Immature natural killer cell (primary cell): ENCODE data around the gene PRR12. TPM values are rescaled to one million over a fixed set of nuclear protein-coding genes. Genes with fewer than 3 reads are reported as not detected.
A peak's percentile ranks its signal among the peaks of the same experiment; 100 is the strongest.
"Not testable (repeated sequence)": the region's sequence is repeated elsewhere in the genome, so short reads cannot be mapped to it uniquely, and the experiment has no call there.

Source experiments
- DNase-seq, 3 donors: peaks; one replicate each; pipeline ENCODE4 v3.0.0; 2022; ENCODE audit warnings: mixed read lengths in 1 of 3
- H3K27ac Mint-ChIP-seq, 6 donors: one replicate each; pipeline ENCODE4 v1.8.0; 2020; ENCODE audit warnings: mixed read lengths in 6 of 6, mild to moderate bottlenecking in 5 of 6, inconsistent platforms in 4 of 6, moderate library complexity in 3 of 6
- H3K27me3 Mint-ChIP-seq, 3 donors: one replicate each; pipeline ENCODE4 v1.8.0; 2020 to 2021; ENCODE audit warnings: low read depth in 3 of 3, mild to moderate bottlenecking in 3 of 3, mixed read lengths in 3 of 3, moderate library complexity in 3 of 3, inconsistent platforms in 1 of 3
- H3K36me3 Mint-ChIP-seq, 3 donors: one replicate each; pipeline ENCODE4 v1.8.0; 2020; ENCODE audit warnings: mixed read lengths in 3 of 3, inconsistent platforms in 2 of 3, mild to moderate bottlenecking in 2 of 3
- H3K4me1 Mint-ChIP-seq, 2 donors: one replicate each; pipeline ENCODE4 v1.8.0; 2020; ENCODE audit warnings: inconsistent platforms in 2 of 2, mild to moderate bottlenecking in 2 of 2, mixed read lengths in 2 of 2, moderate library complexity in 1 of 2
- H3K4me3 Mint-ChIP-seq, 5 donors: one replicate each; pipeline ENCODE4 v1.8.0; 2020; ENCODE audit warnings: mild to moderate bottlenecking in 5 of 5, mixed read lengths in 5 of 5, inconsistent platforms in 3 of 5, moderate library complexity in 3 of 5
- H3K9me3 Mint-ChIP-seq, 6 donors: one replicate each; pipeline ENCODE4 v1.8.0; 2020; ENCODE audit warnings: mild to moderate bottlenecking in 6 of 6, mixed read lengths in 6 of 6, inconsistent platforms in 4 of 6, moderate library complexity in 3 of 6
- polyA plus RNA-seq, 3 donors: library from polyadenylated mRNA; unstranded; fragments of 300-500 nt; fragmentation: Illumina TruSeq; gene quantifications; one replicate each; pipeline ENCODE4 v1.2.3, GENCODE V29; 2021

Gene PRR12
- polyA plus RNA-seq, 3 donors from 2014 or later, result 0.21 to 4.0 (median 2.0) TPM

DNA sequence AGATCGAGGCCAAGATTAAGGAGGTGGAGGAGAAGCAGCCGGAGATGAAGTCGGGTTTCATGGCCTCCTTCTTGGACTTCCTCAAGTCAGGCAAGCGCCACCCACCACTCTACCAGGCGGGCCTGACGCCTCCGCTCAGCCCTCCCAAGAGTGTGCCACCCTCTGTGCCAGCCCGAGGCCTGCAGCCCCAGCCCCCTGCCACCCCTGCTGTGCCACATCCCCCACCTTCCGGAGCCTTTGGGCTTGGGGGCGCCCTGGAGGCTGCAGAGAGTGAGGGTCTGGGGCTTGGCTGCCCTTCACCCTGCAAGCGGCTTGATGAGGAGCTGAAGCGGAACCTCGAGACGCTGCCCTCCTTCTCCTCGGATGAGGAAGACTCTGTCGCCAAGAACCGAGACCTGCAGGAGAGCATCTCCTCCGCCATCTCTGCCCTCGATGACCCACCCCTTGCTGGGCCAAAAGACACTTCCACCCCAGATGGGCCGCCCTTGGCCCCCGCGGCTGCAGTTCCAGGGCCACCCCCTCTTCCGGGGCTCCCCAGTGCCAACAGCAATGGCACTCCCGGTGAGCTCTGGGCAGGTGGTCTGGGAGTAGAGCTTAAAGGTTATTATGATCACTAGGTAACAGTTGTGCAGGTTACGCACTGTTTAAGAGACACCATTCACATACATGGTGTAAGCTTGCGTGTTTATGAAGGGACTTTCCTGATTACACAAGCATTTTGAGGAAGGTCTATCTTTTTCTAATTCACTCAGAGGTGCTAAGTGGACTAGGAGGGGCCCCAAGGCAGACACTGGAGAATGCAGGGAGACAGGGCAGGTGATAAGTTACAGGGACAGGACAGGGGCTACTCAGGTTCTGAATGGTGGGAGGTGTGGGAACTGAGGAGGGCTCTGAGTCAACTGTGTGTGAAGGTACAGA is 8.7 kb downstream of the PRR12 start:
- Mint-ChIP-seq H3K36me3 (peaks cover 0 to 15% (median 6%) of the 10 kb centered on the region in 3 donors), H3K27ac (no peak overlapping the region), H3K9me3 (no peaks in the 10 kb centered on the region), H3K27me3 (peaks cover 0 to 4% (median 1%) of the 10 kb centered on the region in 3 donors), H3K4me3 (no peak overlapping the region), H3K4me1 (peaks cover 5 to 13% of the 10 kb centered on the region in 2 donors)
- DNase-seq, result no peak

GRCh38 chr19:49601482-49602038 is 10.6 kb downstream of the PRR12 start:
- Mint-ChIP-seq H3K4me3 (no peak overlapping the region), H3K27ac (no peak overlapping the region), H3K9me3 (no peaks in the 10 kb centered on the region), H3K27me3 (peaks cover 0 to 4% (median 1%) of the 10 kb centered on the region in 3 donors), H3K36me3 (peaks cover 0 to 15% (median 6%) of the 10 kb centered on the region in 3 donors), H3K4me1 (peaks cover 5 to 13% of the 10 kb centered on the region in 2 donors)
- no peak for DNase-seq

DNA sequence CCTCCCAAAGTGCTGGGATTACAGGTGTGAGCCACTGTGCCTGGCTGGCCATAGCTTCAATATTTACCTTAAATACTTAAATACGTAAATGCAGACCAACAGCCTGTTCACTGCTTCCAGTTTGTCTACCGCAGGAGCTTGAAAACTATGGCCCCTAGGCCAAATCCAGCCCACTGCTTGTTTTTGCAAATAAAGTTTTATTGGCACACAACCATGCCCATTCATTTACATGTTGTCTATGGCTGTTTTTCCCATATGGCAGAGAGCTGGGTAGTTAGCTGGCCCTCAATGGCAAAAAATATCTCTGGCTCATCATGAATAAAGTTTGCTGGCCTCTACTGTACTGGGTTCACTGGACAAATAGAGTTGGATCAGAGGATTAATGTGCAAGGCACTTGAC is 11.8 kb downstream of the PRR12 start:
- peaks cover 0 to 15% (median 6%) of the 10 kb centered on the region in 3 donors for H3K36me3 Mint-ChIP-seq
- H3K9me3 Mint-ChIP-seq, result no peaks in the 10 kb centered on the region
- peaks cover 0 to 4% (median 1%) of the 10 kb centered on the region in 3 donors for H3K27me3 Mint-ChIP-seq
- H3K4me3 Mint-ChIP-seq, result no peak overlapping the region
- H3K4me1 Mint-ChIP-seq, result peaks cover 5 to 13% of the 10 kb centered on the region in 2 donors
- no peak for DNase-seq
- H3K27ac Mint-ChIP-seq, result peak overlapping the region in 2 of 6 donors; percentile 55 to 70

- Mint-ChIP-seq H3K27me3 (peaks cover 0 to 4% (median 1%) of the 10 kb centered on the region in 3 donors), H3K9me3 (no peaks in the 10 kb centered on the region), H3K4me1 (peaks cover 5 to 11% of the 10 kb centered on the region in 2 donors), H3K27ac (peak overlapping the region in 1 of 6 donors; percentile 43), H3K4me3 (no peak overlapping the region), H3K36me3 (peaks cover 0 to 6% (median 0%) of the 10 kb centered on the region in 3 donors)
- DNase-seq, result no peak
These were observed 14.6 kb downstream of the PRR12 start for GRCh38 chr19:49605605-49606004.

DNA sequence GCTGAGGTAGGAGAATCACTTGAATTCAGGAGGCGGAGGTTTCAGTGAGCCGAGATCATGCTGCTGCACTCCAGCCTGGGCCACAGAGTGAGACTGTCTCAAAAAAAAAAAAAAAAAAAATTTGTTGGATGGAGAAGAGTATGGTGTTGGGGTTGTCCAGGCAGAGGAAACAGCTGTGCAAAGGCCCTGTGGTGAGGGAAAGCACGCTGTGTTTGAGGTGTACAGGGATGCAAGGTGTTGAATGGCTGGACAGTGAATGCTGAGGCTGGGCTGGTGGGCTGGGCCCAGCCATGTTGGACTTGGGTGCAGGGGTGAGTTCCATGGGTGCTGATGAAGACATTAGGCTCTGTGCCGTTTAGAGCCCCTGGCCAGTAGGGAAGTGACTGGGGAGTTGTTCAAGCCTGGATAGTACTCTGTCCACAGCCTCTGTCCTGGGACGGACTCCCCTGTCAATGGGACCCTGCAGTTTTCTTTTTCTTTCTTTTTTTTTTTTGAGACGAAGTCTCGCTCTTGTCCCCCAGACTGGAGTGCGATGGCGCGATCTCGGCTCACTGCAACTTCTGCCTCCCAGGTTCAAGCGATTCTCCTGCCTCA is 18.6 kb downstream of the PRR12 start:
- H3K4me1 Mint-ChIP-seq, result peaks cover 16 to 21% of the 10 kb centered on the region in 2 donors
- H3K27me3 Mint-ChIP-seq, result no peaks in the 10 kb centered on the region
- no peak for DNase-seq
- no peaks in the 10 kb centered on the region for H3K9me3 Mint-ChIP-seq
- H3K36me3 Mint-ChIP-seq, result peaks cover 0 to 3% (median 0%) of the 10 kb centered on the region in 3 donors
- no peak overlapping the region for H3K27ac Mint-ChIP-seq
- no peak overlapping the region for H3K4me3 Mint-ChIP-seq

- DNase-seq, result no peak
- Mint-ChIP-seq H3K4me3 (peak overlapping the region in 4 of 5 donors; percentile 39 to 83 (median 66)), H3K4me1 (peaks cover 16 to 28% of the 10 kb centered on the region in 2 donors), H3K36me3 (peaks cover 0 to 26% (median 16%) of the 10 kb centered on the region in 3 donors), H3K9me3 (no peaks in the 10 kb centered on the region), H3K27me3 (peaks cover 0 to 3% (median 2%) of the 10 kb centered on the region in 3 donors), H3K27ac (peak overlapping the region; percentile 83 to 97 (median 94))
These were observed 22.4 kb downstream of the PRR12 start for GRCh38 chr19:49613374-49613773.

DNA sequence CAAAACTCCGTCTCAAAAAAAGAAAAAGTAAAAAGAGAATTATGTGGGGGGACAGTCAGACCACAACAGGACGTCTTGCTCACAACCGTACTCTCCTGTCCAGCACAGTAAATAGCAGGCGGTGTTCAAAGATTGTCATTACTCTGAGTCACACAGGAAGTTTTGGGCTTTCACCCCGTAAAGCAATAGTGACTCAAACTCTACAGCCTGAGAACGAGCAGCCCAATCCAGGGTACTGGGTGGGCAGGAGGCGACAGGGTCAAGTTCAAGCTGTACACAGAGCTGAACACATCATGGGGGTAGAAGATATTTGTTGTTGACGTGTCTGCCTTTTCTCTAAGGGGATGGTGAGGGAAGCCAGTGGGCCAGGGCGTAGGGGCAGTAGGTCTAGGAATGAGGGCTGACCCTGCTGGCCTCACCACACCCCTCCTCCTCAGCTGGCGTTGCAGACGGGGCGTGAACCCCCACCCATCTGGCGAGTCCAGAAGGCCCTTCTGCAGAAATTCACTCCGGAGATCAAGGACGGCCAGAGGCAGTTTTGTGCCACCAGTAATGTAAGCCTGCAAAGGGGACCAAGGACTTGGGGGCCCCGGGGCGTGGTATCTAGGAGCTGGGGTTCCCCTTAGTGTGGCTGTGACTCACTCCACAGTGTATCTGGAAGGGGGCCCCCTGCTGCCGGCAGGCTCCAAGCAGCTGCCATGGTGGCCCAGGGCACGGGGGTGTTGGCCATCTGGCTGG is 23.3 kb downstream of the PRR12 start:
- H3K27ac Mint-ChIP-seq, result peak overlapping the region; percentile 83 to 97 (median 94)
- peak overlapping the region; percentile 39 to 83 (median 65) for H3K4me3 Mint-ChIP-seq
- peaks cover 16 to 28% of the 10 kb centered on the region in 2 donors for H3K4me1 Mint-ChIP-seq
- H3K9me3 Mint-ChIP-seq, result no peaks in the 10 kb centered on the region
- peaks cover 2 to 3% (median 2%) of the 10 kb centered on the region in 3 donors for H3K27me3 Mint-ChIP-seq
- peak; percentile 12 to 46 (median 16) for DNase-seq
- H3K36me3 Mint-ChIP-seq, result peaks cover 3 to 29% (median 16%) of the 10 kb centered on the region in 3 donors

- Mint-ChIP-seq H3K4me1 (peaks cover 16 to 26% of the 10 kb centered on the region in 2 donors), H3K9me3 (no peaks in the 10 kb centered on the region), H3K27ac (peak overlapping the region in 1 of 6 donors; percentile 24), H3K36me3 (peaks cover 3 to 29% (median 16%) of the 10 kb centered on the region in 3 donors), H3K4me3 (no peak overlapping the region), H3K27me3 (peaks cover 2 to 3% (median 2%) of the 10 kb centered on the region in 3 donors)
- no peak for DNase-seq
These were observed 24.9 kb downstream of the PRR12 start for GRCh38 chr19:49615861-49616260.

- peak overlapping the region in 2 of 6 donors; percentile 17 to 23 for H3K27ac Mint-ChIP-seq
- H3K4me1 Mint-ChIP-seq, result peaks cover 16 to 26% of the 10 kb centered on the region in 2 donors
- DNase-seq, result no peak
- H3K9me3 Mint-ChIP-seq, result no peaks in the 10 kb centered on the region
- H3K27me3 Mint-ChIP-seq, result peaks cover 2 to 3% (median 2%) of the 10 kb centered on the region in 3 donors
- H3K36me3 Mint-ChIP-seq, result peaks cover 3 to 29% (median 16%) of the 10 kb centered on the region in 3 donors
- no peak overlapping the region for H3K4me3 Mint-ChIP-seq
These were observed 25.6 kb downstream of the PRR12 start for GRCh38 chr19:49616532-49616931.

GRCh38 chr19:49616945-49617344 is 26.0 kb downstream of the PRR12 start:
- peaks cover 2 to 3% (median 2%) of the 10 kb centered on the region in 3 donors for H3K27me3 Mint-ChIP-seq
- H3K4me3 Mint-ChIP-seq, result no peak overlapping the region
- H3K4me1 Mint-ChIP-seq, result peaks cover 16 to 26% of the 10 kb centered on the region in 2 donors
- H3K9me3 Mint-ChIP-seq, result no peaks in the 10 kb centered on the region
- peaks cover 3 to 31% (median 17%) of the 10 kb centered on the region in 3 donors for H3K36me3 Mint-ChIP-seq
- no peak for DNase-seq
- H3K27ac Mint-ChIP-seq, result peak overlapping the region in 3 of 6 donors; percentile 3 to 23 (median 17)

- Mint-ChIP-seq H3K27ac (peak overlapping the region in 1 of 6 donors; percentile 62), H3K36me3 (peaks cover 3 to 35% (median 21%) of the 10 kb centered on the region in 3 donors), H3K4me1 (peaks cover 17 to 21% of the 10 kb centered on the region in 2 donors)
- H3K4me3 Mint-ChIP-seq, H3K27me3 Mint-ChIP-seq, DNase-seq, H3K9me3 Mint-ChIP-seq: not testable (repeated sequence)
These were observed 26.9 kb downstream of the PRR12 start for GRCh38 chr19:49617860-49618259.

- DNase-seq, result no peak
- H3K27me3 Mint-ChIP-seq, result peaks cover 0 to 5% (median 2%) of the 10 kb centered on the region in 3 donors
- H3K27ac Mint-ChIP-seq, result peak overlapping the region in 1 of 6 donors; percentile 17
- H3K9me3 Mint-ChIP-seq, result no peaks in the 10 kb centered on the region
- H3K4me1 Mint-ChIP-seq, result peaks cover 0 to 5% of the 10 kb centered on the region in 2 donors
- H3K4me3 Mint-ChIP-seq, result no peak overlapping the region
- peaks cover 0 to 10% (median 8%) of the 10 kb centered on the region in 3 donors for H3K36me3 Mint-ChIP-seq
These were observed 34.3 kb downstream of the PRR12 start for GRCh38 chr19:49624967-49625910.
